Omental fat pad (tissue), 4 donors: Measurements from ENCODE around the gene AIM2. TPM values are rescaled to one million over a fixed set of nuclear protein-coding genes. Genes with fewer than 3 reads are reported as not detected.
"Not testable (repeated sequence)": the region's sequence is repeated elsewhere in the genome, so short reads cannot be mapped to it uniquely, and the experiment has no call there.

ENCODE experiments used
- ATAC-seq: fragments of 150-250 bp; one replicate; pipeline ENCODE4 v1.9.1; 2016; ENCODE audit warnings: mild to moderate bottlenecking, moderate library complexity; ENCODE audit not compliant: low FRiP score
- DNase-seq: peaks from one replicate; pipeline ENCODE4 v3.0.0-alpha.2; 2019; ENCODE audit warnings: low spot score
- total RNA-seq, 4 donors: library from RNA; depleted of rRNA; stranded (reverse); fragments of >200 nt; gene quantifications; one replicate each; pipeline ENCODE4 v1.1.0, GENCODE V29; 2016
- TF ChIP-seq, protein P1 (sequence below), 3 donors: fragments of 450-650 bp; IDR thresholded peaks; one replicate each; pipeline ENCODE4 v1.5.1; 2016 to 2017; ENCODE audit warnings: antibody characterized with exemption in 3 of 3, mild to moderate bottlenecking in 3 of 3, moderate library complexity in 2 of 3

AIM2 gene
- total RNA-seq, 4 donors from 2014 or later = 0.46 to 5.2 (median 1.2) TPM

DNA sequence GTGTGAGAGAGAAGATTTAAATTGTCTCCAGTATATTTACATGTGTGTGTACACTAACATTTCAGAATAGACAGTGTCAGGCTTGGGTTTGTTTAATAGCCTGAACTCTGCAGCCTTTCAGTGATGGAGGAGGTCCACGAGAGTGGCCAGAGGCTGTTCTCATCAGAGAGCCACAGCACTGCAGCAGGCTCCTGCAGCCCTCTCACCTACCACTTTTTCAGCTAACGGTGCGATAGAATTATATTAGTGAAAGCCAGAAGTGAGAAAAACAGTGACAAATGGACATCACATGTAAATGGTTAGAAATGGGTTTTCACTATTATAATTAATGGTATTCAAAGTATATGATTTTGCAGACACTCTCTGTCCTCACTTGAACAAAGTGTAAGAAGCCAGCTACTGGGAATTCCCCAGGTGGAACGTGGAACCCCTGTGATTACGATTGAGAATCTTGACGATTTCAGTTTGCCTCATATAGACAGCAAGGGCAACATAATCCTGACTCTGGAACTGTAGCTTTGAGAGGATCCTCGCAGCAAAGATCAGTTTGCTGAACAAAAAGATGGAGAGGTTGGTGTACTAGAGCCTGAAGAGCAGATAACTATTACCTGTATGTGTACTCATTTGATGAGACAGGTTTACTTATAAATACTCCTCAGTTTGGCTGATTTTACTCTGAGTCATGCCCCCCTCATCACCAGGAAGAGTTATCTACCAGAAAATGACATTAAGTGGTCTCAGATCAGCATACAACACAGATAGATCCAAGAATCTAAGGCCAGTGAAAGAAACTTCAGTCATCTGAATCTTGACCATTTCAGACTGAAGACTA lies 35.5 kb downstream of the AIM2 start:
- TF ChIP-seq, protein P1, sequence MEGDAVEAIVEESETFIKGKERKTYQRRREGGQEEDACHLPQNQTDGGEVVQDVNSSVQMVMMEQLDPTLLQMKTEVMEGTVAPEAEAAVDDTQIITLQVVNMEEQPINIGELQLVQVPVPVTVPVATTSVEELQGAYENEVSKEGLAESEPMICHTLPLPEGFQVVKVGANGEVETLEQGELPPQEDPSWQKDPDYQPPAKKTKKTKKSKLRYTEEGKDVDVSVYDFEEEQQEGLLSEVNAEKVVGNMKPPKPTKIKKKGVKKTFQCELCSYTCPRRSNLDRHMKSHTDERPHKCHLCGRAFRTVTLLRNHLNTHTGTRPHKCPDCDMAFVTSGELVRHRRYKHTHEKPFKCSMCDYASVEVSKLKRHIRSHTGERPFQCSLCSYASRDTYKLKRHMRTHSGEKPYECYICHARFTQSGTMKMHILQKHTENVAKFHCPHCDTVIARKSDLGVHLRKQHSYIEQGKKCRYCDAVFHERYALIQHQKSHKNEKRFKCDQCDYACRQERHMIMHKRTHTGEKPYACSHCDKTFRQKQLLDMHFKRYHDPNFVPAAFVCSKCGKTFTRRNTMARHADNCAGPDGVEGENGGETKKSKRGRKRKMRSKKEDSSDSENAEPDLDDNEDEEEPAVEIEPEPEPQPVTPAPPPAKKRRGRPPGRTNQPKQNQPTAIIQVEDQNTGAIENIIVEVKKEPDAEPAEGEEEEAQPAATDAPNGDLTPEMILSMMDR (IDR thresholded peaks at IDR 0.05) = no peak
- ATAC-seq = no peak
- DNase-seq = no peak

- ATAC-seq = peak; percentile 53
Measured at GRCh38 chr1:159040206-159040605, 36.4 kb downstream of the AIM2 start.

GRCh38 chr1:159030877-159031447 lies 45.6 kb downstream of the AIM2 start:
- TF ChIP-seq, protein P1 (IDR thresholded peaks at IDR 0.05) = no peak
- no peak for DNase-seq

More at GRCh38 chr1:159040206-159040605, 36.4 kb downstream of the AIM2 start:
- TF ChIP-seq, protein P1 (IDR thresholded peaks at IDR 0.05) = no peak
- DNase-seq = no peak

DNA sequence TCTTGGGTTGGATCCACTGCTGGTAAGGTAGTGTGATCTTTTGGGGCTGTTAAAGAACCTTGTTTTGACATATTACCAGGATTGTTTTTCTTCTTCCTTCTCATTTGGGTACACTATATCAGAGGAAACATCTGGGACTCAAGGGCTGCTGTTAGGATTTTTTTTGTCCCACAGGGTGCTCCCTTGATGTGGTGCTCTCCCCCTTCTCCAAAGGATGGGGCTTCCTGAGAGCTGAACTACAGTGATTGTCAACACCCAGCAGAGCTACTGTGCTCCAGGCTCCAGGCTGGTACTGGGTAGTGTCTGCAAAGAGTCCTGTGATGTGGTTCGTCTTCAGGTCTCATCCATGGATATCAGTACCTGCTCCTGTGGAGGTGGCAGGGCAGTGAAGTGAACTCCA lies 46.3 kb downstream of the AIM2 start:
- no peak for ATAC-seq
- TF ChIP-seq, protein P1 (IDR thresholded peaks at IDR 0.05) = no peak

More at GRCh38 chr1:159030877-159031447, 45.6 kb downstream of the AIM2 start:
- ATAC-seq = no peak

DNA sequence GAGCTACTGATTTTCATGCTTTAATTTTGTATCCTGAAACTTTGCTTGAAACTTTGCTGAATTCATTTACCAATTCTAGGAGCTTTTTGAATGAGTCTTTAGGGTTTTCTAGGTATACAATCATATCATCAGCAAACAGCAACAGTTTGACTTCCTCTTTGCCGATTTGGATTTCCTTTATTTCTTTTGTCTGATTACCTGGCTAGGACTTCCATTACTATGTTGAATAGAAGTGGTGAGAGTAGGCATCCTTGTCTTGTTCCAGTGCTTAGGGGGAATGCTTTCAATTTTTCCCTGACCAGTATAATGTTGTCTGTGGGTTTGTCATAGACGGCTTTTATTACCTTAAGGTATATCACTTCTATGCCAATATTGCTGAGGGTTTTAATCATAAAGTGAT lies 49.7 kb downstream of the AIM2 start:
- ATAC-seq, DNase-seq: not testable (repeated sequence)

More for the DNA sequence above, 46.3 kb downstream of the AIM2 start:
- DNase-seq = no peak

GRCh38 chr1:159025043-159025442 lies 51.5 kb downstream of the AIM2 start:
- DNase-seq = no peak
- TF ChIP-seq, protein P1 (IDR thresholded peaks at IDR 0.05) = no peak
- ATAC-seq = no peak

- no peak for ATAC-seq
- no peak for DNase-seq
- TF ChIP-seq, protein P1 (IDR thresholded peaks at IDR 0.05) = no peak
Measured at GRCh38 chr1:159023723-159024122, 52.8 kb downstream of the AIM2 start.
